NCI-H2196 treated with DMSO at 0.1 percent for 48 hours (cell line): Measurements from ENCODE around the gene REM2.
A peak's percentile ranks its signal among the peaks of the same experiment; 100 is the strongest.
"Not testable (repeated sequence)": the region's sequence is repeated elsewhere in the genome, so short reads cannot be mapped to it uniquely, and the experiment has no call there.

Source experiments
- DNase-seq: peaks from one replicate; lab custom pipeline; 2025; ENCODE audit not compliant: unreplicated experiment; lab: John Stamatoyannopoulos, UW

REM2 gene

GRCh38 chr14:22848351-22849164, 34.5 kb upstream of the REM2 start:
- DNase-seq, result no peak

GRCh38 chr14:22849212-22849819, 33.7 kb upstream of the REM2 start:
- no peak for DNase-seq

- no peak for DNase-seq
These were observed 31.9 kb upstream of the REM2 start for GRCh38 chr14:22850944-22851764.

GRCh38 chr14:22852178-22852577, 30.8 kb upstream of the REM2 start:
- DNase-seq, result not testable (repeated sequence)

GRCh38 chr14:22852599-22852939, 30.5 kb upstream of the REM2 start:
- no peak for DNase-seq

GRCh38 chr14:22852940-22853767, 29.9 kb upstream of the REM2 start:
- DNase-seq, result peak; percentile 41

- not testable (repeated sequence) for DNase-seq
These were observed 28.7 kb upstream of the REM2 start for GRCh38 chr14:22854296-22854695.

- no peak for DNase-seq
These were observed 27.9 kb upstream of the REM2 start for GRCh38 chr14:22854963-22855724.

GRCh38 chr14:22856428-22856827, 26.6 kb upstream of the REM2 start:
- no peak for DNase-seq

GRCh38 chr14:22860377-22860776, 22.6 kb upstream of the REM2 start:
- not testable (repeated sequence) for DNase-seq

GRCh38 chr14:22861651-22862050, 21.4 kb upstream of the REM2 start:
- DNase-seq, result no peak

- DNase-seq, result no peak
These were observed 18.0 kb upstream of the REM2 start for GRCh38 chr14:22864979-22865378.

- no peak for DNase-seq
These were observed 17.3 kb upstream of the REM2 start for GRCh38 chr14:22865424-22866405.

- DNase-seq, result no peak
These were observed 16.1 kb upstream of the REM2 start for GRCh38 chr14:22866874-22867273.

- DNase-seq, result no peak
These were observed 12.2 kb upstream of the REM2 start for GRCh38 chr14:22870811-22871223.

- peak; percentile 86 for DNase-seq
These were observed 11.6 kb upstream of the REM2 start, which contains the start of gene LRP10 for GRCh38 chr14:22871224-22872032. Gene LRP10 (plus strand): TSS chr14:22871740. CDS start chr14:22872304, 564 bp downstream.

- peak; percentile 36 for DNase-seq
These were observed 10.8 kb upstream of the REM2 start for GRCh38 chr14:22872033-22872832.
